ENCODE data around the gene LAMA3. TPM values are rescaled to one million over a fixed set of nuclear protein-coding genes. Genes with fewer than 3 reads are reported as not detected.

Gene LAMA3
- total and polyA plus RNA-seq, 2 of the 13 experiments (the other 11 are each of a cell fraction or from before 2014, with no cell fraction given), result 0.45 to 2.2 TPM

- TF ChIP-seq ZNF264 (CRISPR knock-in tag; IDR thresholded peaks at IDR 0.05) (peak; percentile 60; the same call in 1 of the 2 replicates), SOX6 (IDR thresholded peaks at IDR 0.05) (no peak), SOX6 (CRISPR knock-in tag; IDR thresholded peaks at IDR 0.05) (0 out of 2 replicates have a peak, but pooled peaks have one; percentile 29), ZNF556 (CRISPR knock-in tag; IDR thresholded peaks at IDR 0.05; ENCODE audit: borderline replicate concordance) (no peak), KDM6A (CRISPR knock-in tag; IDR thresholded peaks at IDR 0.05; ENCODE audit: low read depth) (no peak), GATAD2A (CRISPR knock-in tag; IDR thresholded peaks at IDR 0.05) (0 out of 2 replicates have a peak, but pooled peaks have one; percentile 27), HNF4G (IDR thresholded peaks at IDR 0.05; ENCODE audit: borderline replicate concordance, low read depth, low read length) (peak; percentile 93), HNF4G (CRISPR knock-in tag; IDR thresholded peaks at IDR 0.05; ENCODE audit: borderline replicate concordance, low read depth) (no peak), DMTF1 (CRISPR knock-in tag; IDR thresholded peaks at IDR 0.05) (no peak), ZNF101 (CRISPR knock-in tag; IDR thresholded peaks at IDR 0.05; ENCODE audit: borderline replicate concordance, low read depth) (no peak), ZHX2 (IDR thresholded peaks at IDR 0.05; ENCODE audit: low read depth) (no peak), ZHX2 (CRISPR knock-in tag; IDR thresholded peaks at IDR 0.05; ENCODE audit: borderline replicate concordance) (no peak), THYN1 (CRISPR knock-in tag; IDR thresholded peaks at IDR 0.05; ENCODE audit: borderline replicate concordance, low read depth) (no peak)
- TF ChIP-seq, protein P1, sequence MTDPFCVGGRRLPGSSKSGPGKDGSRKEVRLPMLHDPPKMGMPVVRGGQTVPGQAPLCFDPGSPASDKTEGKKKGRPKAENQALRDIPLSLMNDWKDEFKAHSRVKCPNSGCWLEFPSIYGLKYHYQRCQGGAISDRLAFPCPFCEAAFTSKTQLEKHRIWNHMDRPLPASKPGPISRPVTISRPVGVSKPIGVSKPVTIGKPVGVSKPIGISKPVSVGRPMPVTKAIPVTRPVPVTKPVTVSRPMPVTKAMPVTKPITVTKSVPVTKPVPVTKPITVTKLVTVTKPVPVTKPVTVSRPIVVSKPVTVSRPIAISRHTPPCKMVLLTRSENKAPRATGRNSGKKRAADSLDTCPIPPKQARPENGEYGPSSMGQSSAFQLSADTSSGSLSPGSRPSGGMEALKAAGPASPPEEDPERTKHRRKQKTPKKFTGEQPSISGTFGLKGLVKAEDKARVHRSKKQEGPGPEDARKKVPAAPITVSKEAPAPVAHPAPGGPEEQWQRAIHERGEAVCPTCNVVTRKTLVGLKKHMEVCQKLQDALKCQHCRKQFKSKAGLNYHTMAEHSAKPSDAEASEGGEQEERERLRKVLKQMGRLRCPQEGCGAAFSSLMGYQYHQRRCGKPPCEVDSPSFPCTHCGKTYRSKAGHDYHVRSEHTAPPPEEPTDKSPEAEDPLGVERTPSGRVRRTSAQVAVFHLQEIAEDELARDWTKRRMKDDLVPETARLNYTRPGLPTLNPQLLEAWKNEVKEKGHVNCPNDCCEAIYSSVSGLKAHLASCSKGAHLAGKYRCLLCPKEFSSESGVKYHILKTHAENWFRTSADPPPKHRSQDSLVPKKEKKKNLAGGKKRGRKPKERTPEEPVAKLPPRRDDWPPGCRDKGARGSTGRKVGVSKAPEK (CRISPR knock-in tag; IDR thresholded peaks at IDR 0.05; ENCODE audit: borderline replicate concordance), result no peak
- TF ChIP-seq, protein P2, sequence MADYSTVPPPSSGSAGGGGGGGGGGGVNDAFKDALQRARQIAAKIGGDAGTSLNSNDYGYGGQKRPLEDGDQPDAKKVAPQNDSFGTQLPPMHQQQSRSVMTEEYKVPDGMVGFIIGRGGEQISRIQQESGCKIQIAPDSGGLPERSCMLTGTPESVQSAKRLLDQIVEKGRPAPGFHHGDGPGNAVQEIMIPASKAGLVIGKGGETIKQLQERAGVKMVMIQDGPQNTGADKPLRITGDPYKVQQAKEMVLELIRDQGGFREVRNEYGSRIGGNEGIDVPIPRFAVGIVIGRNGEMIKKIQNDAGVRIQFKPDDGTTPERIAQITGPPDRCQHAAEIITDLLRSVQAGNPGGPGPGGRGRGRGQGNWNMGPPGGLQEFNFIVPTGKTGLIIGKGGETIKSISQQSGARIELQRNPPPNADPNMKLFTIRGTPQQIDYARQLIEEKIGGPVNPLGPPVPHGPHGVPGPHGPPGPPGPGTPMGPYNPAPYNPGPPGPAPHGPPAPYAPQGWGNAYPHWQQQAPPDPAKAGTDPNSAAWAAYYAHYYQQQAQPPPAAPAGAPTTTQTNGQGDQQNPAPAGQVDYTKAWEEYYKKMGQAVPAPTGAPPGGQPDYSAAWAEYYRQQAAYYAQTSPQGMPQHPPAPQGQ (CRISPR knock-in tag; IDR thresholded peaks at IDR 0.05; ENCODE audit: borderline replicate concordance), result no peak
These were observed 170.4 kb downstream of the LAMA3 start (continued) for GRCh38 chr18:23859466-23860336.
